Heart left ventricle (tissue), 13 donors: ENCODE measurements around the gene ANKRD2.

ENCODE experiments used
- POLR2A ChIP-seq, 2 donors: fragments of 450-650 bp; IDR thresholded peaks; one replicate each; pipeline ENCODE4 v1.6.1; 2017; ENCODE audit warnings: antibody characterized with exemption in 2 of 2, mild to moderate bottlenecking in 2 of 2, moderate library complexity in 2 of 2
- TF ChIP-seq, protein P1 (sequence below), 12 donors: fragments of 200-600 bp; sonication (generic) in 4 of 12; IDR thresholded peaks; one replicate each; pipeline versions ENCODE4 v1.5.0 to v1.8.0; 2018 to 2022; ENCODE audit warnings: antibody characterized with exemption in 12 of 12, mild to moderate bottlenecking in 5 of 12
- donor health status: ischemic (EF 13 %, LVEDD 7.1; RV severe dilation, severe dysfunction).
- donor health status: DM: no; HTN: yes; CAD: no.
- donor health status: DM: no; HTN: no; CAD: no.
- donor health status: ischemic (EF 25% LVEDD 6.9; RV normal size, moderate dysfunction).
- donor health status: ischemic (EF 25% LVEDD 5.7; RV mildly dilated, moderate dysfunction).
- donor health status: ischemic (EF 35%, LVEDD 5.7; RV mildly dilated, moderate dysfunction).
- donor health status: nonischemic (EF 11% LVEDD 7.7; RV severe dilation, severe dysfunction).
- donor health status: DM: yes; HTN: yes; CAD: no.
- donor health status: PGD.
- donor health status: ischemic (EF 29% LVEDD 5.4; RV normal size, mild dysfunction).
- donor health status: nonischemic (EF 23%, LVEDD 6.1; RV moderate dilation, normal function).

DNA sequence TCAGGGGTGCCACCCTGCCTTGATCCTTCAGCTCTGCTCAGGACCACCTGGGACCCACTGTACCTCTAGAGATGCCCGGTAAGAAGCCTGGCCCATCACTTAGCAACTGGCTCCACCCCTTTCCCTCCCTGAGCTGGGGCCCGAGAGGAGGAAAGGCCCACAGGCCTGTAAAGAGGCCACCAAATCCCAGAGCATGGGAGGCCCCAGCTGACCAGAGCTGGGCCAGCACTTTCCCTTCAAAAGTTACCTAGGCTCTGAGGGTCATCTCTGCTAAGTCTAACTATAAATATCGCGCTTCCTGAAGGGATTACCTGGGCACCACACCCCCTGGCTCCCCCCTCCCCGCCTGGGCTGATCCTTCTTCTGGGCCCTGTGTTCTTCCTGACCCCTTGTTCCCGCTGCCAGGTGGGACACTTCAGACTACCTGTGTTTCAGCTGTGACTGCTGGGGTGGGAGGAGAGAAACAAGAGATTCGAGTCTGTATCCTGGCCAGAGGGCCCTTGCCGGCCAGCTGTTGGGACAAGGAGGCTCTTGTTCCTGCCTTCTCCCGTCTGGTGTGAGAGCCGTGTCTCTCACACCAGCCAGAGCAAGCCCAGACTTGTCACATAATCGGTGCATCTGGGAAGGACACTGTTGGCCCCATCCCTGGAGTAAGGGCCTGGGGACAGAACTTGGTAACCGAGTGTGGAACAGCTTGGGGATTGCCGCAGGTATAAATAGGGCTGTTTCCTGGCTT, 22.8 kb upstream of the ANKRD2 start:
- no peak for TF ChIP-seq POLR2A (IDR thresholded peaks at IDR 0.05)
- TF ChIP-seq, protein P1, sequence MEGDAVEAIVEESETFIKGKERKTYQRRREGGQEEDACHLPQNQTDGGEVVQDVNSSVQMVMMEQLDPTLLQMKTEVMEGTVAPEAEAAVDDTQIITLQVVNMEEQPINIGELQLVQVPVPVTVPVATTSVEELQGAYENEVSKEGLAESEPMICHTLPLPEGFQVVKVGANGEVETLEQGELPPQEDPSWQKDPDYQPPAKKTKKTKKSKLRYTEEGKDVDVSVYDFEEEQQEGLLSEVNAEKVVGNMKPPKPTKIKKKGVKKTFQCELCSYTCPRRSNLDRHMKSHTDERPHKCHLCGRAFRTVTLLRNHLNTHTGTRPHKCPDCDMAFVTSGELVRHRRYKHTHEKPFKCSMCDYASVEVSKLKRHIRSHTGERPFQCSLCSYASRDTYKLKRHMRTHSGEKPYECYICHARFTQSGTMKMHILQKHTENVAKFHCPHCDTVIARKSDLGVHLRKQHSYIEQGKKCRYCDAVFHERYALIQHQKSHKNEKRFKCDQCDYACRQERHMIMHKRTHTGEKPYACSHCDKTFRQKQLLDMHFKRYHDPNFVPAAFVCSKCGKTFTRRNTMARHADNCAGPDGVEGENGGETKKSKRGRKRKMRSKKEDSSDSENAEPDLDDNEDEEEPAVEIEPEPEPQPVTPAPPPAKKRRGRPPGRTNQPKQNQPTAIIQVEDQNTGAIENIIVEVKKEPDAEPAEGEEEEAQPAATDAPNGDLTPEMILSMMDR (IDR thresholded peaks at IDR 0.05): no peak
